Omental fat pad (tissue), 4 donors: ENCODE results near the gene CTXN1. TPM values are rescaled to one million over a fixed set of nuclear protein-coding genes. Genes with fewer than 3 reads are reported as not detected.

Source experiments
- ATAC-seq: fragments of 150-250 bp; one replicate; pipeline ENCODE4 v1.9.1; 2016; ENCODE audit warnings: mild to moderate bottlenecking, moderate library complexity; ENCODE audit not compliant: low FRiP score
- DNase-seq: peaks from one replicate; pipeline ENCODE4 v3.0.0-alpha.2; 2019; ENCODE audit warnings: low spot score
- CTCF ChIP-seq, 3 donors: fragments of 450-650 bp; IDR thresholded peaks; one replicate each; pipeline ENCODE4 v1.5.1; 2016 to 2017; ENCODE audit warnings: antibody characterized with exemption in 3 of 3, mild to moderate bottlenecking in 3 of 3, moderate library complexity in 2 of 3
- total RNA-seq, 4 donors: library from RNA; depleted of rRNA; stranded (reverse); fragments of >200 nt; gene quantifications; one replicate each; pipeline ENCODE4 v1.1.0, GENCODE V29; 2016

The CTXN1 gene
- total RNA-seq, 4 donors from 2014 or later: 1.6 to 3.7 (median 2.0) TPM; not detected in 1

GRCh38 chr19:7907122-7907521, 18.8 kb downstream of the CTXN1 start:
- TF ChIP-seq CTCF (IDR thresholded peaks at IDR 0.05): no peak
- DNase-seq (no peak), ATAC-seq (no peak)

DNA sequence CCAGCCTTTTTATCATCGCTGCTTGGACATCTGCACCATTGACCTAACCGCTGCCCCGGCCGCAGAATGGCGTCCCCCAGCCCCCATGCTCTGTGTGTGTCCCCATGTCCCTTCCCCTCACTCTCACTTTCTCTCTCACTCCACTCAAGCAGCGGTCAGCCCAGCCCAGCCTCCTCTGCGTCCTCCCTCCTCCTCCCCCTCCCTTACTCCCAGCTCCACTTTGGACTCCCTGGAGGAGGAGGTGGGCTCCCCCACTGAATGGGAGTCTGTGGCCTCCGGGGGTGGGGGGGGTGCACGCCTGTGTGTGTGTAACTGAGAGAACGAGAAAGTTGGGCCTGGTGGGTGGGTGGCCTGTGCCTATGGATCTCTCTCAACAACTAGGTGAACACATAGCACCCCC, 20.1 kb downstream of the CTXN1 start:
- TF ChIP-seq CTCF (IDR thresholded peaks at IDR 0.05): no peak
- no peak for ATAC-seq
- DNase-seq: no peak

DNA sequence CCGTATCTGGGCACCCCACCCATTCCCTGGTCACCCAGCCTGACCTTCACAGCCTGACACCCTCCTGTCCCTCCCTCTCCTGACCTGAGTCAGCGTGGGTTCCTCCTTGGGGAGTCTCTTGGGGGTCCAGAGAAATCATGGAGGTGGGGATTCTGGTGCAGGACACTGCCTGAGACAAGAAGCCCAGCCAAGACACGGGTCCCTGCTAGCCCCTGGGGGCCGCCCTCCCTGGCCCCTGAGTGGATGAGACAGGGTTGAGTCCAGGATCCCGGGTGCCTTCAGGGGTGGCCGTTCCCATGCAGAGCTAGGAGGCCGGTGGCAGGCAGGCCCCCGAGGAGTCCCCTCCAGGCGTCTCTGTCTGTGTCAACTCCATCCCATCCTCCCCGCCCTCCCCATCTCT, 20.7 kb downstream of the CTXN1 start:
- no peak for TF ChIP-seq CTCF (IDR thresholded peaks at IDR 0.05)
- ATAC-seq (no peak), DNase-seq (no peak)

- ATAC-seq (peak; percentile 5), DNase-seq (no peak)
- TF ChIP-seq CTCF (IDR thresholded peaks at IDR 0.05): no peak
These were observed 21.6 kb downstream of the CTXN1 start for GRCh38 chr19:7904074-7905020.

- TF ChIP-seq CTCF (IDR thresholded peaks at IDR 0.05): no peak
- DNase-seq: peak; percentile 100
- ATAC-seq: peak; percentile 95
These were observed 22.5 kb downstream of the CTXN1 start, which contains the start of gene MAP2K7 for GRCh38 chr19:7903244-7904073. Gene MAP2K7, plus strand, starts transcription at chr19:7903877. Its CDS starts 68 bp downstream, at chr19:7903945.

DNA sequence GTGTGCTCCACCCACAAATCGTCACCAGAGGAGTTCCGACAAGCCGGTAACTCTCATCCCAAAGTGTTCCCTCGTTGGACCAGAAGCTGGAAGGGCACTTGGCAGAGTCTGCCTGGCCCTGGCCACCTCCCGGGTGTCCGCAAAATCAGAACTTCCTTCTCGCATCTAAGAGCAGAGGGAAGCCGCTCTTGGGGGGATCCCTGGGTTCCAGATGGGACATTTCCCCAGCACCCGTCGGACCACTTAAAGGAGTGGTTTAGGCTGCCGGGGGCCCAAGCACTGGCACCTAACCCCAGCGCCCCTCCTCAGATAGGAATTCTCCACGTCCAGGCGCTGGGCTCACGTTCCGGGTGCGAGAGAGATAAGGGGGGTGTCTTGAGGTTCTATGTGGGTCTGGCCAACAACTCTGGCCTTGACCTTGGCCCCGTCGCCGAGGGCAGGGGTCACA, 23.1 kb downstream of the CTXN1 start:
- no peak for TF ChIP-seq CTCF (IDR thresholded peaks at IDR 0.05)
- DNase-seq (no peak), ATAC-seq (no peak)
